SHP77 treated with DMSO at 0.1 percent for 48 hours (cell line): ENCODE measurements around the gene DISP3.

Source experiments
- DNase-seq: peaks from one replicate; lab custom pipeline; 2025; lab: John Stamatoyannopoulos, UW

DISP3 gene

GRCh38 chr1:11487196-11487751 is 8.3 kb downstream of the DISP3 start:
- DNase-seq, result no peak

GRCh38 chr1:11488201-11488770 is 9.3 kb downstream of the DISP3 start:
- no peak for DNase-seq

GRCh38 chr1:11488966-11489625 is 10.1 kb downstream of the DISP3 start:
- DNase-seq, result no peak

- DNase-seq, result no peak
These were observed 13.3 kb downstream of the DISP3 start for GRCh38 chr1:11492235-11492634.

- DNase-seq, result no peak
These were observed 15.2 kb downstream of the DISP3 start for GRCh38 chr1:11493972-11494655.

- DNase-seq, result no peak
These were observed 15.8 kb downstream of the DISP3 start for GRCh38 chr1:11494771-11495170.

- DNase-seq, result no peak
These were observed 16.6 kb downstream of the DISP3 start for GRCh38 chr1:11495579-11495978.

GRCh38 chr1:11496551-11497080 is 17.7 kb downstream of the DISP3 start:
- no peak for DNase-seq

GRCh38 chr1:11498956-11499594 is 20.1 kb downstream of the DISP3 start:
- DNase-seq, result no peak

GRCh38 chr1:11499601-11500331 is 20.8 kb downstream of the DISP3 start:
- DNase-seq, result peak; percentile 19

GRCh38 chr1:11500881-11501280 is 21.9 kb downstream of the DISP3 start:
- DNase-seq, result no peak

- no peak for DNase-seq
These were observed 22.5 kb downstream of the DISP3 start for GRCh38 chr1:11501491-11501897.

GRCh38 chr1:11501906-11502485 is 23.0 kb downstream of the DISP3 start:
- no peak for DNase-seq

- DNase-seq, result no peak
These were observed 23.6 kb downstream of the DISP3 start for GRCh38 chr1:11502516-11502915.

- DNase-seq, result no peak
These were observed 25.6 kb downstream of the DISP3 start for GRCh38 chr1:11504599-11504998.

GRCh38 chr1:11505591-11506538 is 26.9 kb downstream of the DISP3 start:
- DNase-seq, result no peak

- no peak for DNase-seq
These were observed 28.4 kb downstream of the DISP3 start for GRCh38 chr1:11507309-11507708.

GRCh38 chr1:11513681-11514080 is 34.7 kb downstream of the DISP3 start:
- DNase-seq, result no peak

GRCh38 chr1:11514366-11514765 is 35.4 kb downstream of the DISP3 start:
- DNase-seq, result no peak
